GM19395 (cell line): ENCODE data around the gene FLNC.

Experiments used
- ATAC-seq: cut with Tn5 transposase; IDR thresholded peaks from one replicate; pipeline ENCODE4 v1.9.1; 2021; ENCODE audit warnings: mild to moderate bottlenecking, moderate library complexity; ENCODE audit not compliant: unreplicated experiment

Gene FLNC

DNA sequence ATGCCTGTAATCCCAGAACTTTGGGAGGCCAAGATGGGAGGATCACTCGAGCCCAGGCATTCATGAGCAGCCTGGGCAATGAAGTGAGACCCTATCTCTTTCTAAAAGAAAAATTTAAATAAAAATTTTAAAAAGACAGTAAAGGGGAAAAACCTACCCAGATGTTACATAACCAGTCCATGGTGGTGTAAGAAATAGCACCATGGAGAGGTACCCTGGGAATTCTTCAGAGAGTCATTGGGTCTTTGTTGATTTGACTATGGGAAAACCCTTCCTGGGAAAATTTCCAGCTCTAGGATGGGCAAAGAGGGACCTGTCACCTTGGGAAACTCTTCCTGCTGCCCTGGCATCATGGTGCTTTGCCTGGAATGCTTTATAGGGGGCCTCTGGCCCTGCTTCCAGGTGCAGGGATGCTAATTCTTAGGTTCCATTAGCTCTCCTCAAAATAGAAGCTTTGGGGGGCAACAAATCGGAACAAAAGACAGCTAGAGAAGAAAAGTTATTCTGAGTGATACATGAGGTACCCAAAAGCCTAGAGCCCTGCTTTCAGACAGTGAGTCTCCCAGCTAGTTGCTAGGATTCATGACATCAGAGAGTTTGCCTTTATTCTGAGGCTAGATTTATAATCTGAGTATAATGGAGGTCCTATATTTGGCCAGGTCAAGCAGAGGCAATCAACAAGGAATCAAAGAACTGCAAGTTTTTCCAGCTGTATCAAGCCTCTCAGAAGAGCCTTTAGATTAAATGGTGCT is 28.4 kb upstream of the FLNC start:
- no peak for ATAC-seq

DNA sequence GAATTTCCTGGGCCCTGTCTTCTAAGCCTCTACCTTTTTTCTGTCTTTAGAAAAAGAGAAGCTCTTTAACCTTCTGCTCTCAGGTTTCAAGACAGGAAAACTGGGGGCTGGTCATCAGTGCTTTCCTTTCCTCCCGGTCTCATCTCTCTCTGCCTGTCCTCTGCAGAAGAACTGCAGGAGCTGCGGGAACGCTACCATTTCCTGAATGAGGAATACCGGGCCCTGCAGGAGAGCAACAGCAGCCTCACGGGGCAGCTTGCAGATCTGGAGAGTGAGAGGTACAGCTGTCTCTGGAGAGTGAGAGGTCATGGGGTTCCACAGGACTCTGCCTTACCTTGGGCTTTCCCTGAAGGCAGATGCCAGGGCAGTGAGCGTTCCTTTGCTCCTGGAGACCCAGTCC is 25.7 kb upstream of the FLNC start:
- ATAC-seq = no peak

DNA sequence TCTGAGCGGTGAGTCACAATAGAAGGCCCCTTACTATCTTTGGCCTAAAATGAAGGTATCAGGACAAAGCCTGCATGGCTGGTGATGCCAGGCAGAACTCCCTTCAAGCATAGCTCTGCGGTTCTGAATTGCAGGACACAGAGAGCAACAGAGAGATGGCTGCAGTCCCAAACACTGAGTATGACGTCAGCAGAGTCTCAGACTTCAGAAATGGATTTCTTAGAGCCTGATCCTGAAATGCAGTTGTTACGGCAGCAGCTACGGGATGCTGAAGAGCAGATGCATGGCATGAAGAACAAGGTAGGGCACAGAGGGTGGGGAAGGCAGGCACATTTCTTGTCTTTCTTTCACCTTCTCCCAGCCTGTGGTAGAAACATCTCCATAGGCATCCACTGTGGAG is 25.0 kb upstream of the FLNC start:
- ATAC-seq = no peak

DNA sequence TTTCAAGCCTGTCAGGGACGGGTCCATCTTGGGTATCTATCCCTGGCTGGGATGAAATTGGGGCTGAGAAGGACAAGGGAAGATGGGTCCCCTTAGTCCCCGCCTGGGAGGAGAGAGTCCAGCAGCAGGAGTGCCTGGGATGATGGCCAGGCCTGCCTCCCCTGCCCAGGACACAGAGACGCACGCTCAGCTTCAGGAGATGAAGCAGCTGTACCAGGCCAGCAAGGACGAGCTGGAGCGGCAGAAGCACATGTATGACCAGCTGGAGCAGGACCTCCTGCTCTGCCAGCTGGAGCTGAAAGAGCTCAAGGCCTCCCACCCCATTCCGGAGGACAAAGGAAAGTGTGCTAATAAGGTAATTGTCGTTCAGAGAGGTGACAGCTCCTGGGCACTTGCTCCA is 23.0 kb upstream of the FLNC start:
- no peak for ATAC-seq

DNA sequence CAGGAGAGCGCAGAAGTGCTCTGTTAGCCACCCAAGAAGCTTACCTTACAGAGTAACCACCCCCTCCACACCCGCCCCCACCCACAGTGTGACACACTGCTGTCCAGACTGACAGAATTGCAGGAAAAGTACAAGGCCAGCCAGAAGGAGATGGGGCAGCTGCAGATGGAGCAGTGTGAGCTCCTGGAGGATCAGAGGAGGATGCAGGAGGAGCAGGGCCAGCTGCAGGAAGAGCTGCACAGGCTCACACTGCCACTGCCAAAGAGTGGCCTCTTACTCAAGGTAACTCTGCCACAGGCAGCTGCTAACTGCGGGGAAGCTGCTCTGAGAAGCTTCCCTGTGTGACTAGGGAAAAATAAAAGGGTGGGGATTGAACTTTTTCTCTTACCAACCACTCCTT is 20.8 kb upstream of the FLNC start:
- no peak for ATAC-seq

DNA sequence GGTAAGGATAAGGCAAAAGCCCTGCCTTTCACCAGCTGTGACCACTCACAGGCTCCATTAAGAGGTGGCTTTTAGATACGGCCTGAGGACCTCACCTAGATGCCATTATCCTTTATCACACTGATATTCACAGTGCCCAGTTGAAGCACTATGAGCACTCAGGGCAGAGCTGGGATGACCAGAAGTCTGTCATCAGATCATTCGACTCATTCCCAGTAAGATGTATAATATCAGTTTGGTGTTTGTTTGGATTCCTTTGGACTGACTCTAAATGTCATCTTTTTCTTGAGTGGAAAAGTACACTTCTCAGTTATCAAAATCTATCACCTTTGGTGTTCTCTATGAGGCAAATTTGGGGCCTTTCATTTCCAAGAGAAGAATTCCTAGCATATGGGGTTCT is 19.7 kb upstream of the FLNC start:
- ATAC-seq = no peak

DNA sequence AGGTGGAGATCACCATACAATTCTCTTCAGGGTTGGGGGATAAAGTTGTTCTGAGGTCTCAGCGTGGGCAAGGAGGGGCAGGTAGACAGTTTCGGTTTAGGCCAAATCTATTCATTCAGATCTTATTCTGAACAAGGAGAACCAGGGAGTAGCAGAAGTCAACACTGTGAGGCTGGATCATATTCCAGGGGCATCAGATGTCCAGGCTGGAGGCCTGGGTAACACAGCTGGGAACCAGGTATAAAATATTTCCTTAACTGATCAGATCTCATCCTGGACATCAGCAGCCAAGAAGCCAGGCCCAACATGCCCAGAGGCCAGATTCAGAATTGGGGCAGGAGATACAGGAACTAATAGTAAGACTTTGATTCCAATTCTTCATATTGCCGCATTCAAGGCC is 19.2 kb upstream of the FLNC start:
- no peak for ATAC-seq

DNA sequence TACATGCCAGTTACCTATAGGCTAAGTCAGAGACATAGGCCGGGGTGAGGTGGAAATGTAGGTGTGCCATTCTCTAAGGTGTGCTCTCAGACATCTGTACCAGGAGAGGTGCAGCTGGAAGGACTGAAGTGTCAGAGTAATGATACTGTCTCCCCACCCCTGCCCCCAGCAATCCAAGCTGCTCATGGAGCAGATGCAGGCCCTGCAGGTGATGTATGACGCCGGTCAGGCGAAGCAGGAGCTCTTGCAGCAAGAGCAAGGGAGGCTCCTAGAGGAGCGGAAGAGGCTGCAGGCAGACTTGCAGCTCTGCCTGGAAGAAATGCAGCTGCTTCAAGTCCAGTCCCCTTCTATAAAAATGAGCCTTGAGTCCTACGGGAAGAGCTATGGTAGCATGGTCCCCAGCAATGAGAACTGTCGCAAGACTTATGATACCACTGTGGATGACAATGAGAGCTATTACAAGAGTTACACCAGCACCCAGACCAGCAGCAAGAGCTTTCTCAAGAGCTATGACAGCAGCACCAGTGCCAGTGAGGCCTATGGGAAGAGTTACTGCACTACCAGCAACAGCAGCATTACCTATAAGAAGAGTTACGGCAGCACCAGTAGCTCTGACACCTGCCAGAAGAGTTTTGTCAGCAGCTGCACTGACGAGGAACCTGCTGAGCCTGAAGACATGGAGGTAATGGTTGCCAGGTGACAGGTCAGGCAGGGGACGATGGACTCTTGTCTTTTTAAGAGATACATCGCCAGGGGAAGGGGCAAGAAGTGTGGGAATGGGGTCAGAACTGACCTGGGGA is 18.4 kb upstream of the FLNC start:
- no peak for ATAC-seq

DNA sequence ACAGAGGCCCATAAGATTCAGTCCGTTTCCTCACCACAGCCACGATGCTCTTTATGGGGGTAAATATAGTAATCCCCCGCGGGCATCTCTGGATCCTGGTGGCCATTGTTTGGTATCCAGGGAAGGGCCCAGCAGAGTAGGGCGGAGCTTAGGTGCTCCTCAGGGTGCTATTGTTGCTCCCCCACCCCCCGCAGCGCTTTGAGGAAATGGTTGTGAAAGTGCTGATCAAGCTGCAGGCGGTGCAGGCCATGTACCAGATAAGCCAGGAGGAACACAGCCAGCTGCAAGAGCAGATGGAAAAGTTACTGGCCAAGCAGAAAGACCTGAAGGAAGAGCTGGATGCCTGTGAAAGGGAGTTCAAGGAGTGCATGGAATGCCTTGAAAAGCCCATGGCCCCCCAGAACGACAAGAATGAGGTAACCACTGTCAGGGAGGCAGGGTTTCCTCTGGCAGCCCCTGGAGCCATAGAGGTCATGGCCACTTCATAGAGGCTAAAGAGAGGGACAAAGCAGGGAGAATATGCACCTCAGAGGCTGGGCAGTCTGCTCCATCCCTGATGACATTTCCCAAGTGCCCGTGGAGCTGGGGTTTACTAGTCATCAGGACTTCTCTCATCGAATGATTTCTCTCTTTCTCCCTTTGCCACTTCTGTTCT is 17.6 kb upstream of the FLNC start:
- no peak for ATAC-seq

DNA sequence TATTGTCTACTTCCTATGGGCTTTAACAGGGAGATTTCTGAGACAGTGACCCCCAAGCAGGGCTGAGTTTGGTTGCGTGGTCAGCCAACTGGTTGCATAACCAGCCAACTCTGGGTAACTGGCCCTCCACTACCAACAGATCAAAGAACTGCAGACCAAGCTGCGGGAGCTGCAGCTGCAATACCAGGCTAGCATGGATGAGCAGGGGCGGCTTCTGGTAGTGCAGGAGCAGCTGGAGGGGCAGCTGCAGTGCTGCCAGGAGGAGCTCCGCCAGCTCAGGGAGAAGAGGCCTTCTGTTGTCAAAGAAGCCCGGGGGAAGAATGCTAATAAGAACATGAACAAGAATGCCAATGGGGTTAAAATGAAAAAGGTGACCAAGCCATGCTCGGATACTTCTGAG is 15.7 kb upstream of the FLNC start:
- ATAC-seq = no peak

DNA sequence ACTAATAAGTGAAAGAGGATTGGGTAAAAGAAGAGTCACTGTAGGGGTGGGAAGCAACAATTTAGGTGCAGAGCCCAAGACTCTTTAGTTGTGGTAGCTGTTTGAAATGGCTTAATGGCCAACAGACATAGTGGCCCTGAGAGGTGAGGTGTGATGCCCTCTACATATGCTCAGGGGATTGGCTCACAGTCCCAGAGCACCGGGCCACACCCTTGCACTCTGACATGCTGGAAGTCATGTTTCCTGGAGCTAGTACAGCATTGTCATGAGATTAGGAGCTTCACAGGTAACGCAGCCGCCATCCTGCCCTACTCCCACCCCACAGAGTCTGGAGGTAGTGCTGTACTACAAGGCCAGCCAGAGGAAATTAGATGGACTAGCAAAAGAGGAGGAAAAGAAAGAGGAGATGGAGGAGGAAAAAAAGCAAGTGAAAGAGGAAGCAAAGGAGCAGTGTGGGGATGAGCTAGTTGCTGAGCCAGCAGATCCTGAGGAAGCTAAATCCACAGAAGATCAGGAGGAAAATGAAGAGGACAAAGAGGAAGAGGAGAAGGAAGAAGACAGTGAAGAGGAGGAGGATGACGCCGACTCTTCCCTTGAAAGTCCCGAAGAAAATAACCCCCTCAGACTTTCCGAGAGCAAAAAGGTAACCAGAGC is 14.8 kb upstream of the FLNC start:
- no peak for ATAC-seq

DNA sequence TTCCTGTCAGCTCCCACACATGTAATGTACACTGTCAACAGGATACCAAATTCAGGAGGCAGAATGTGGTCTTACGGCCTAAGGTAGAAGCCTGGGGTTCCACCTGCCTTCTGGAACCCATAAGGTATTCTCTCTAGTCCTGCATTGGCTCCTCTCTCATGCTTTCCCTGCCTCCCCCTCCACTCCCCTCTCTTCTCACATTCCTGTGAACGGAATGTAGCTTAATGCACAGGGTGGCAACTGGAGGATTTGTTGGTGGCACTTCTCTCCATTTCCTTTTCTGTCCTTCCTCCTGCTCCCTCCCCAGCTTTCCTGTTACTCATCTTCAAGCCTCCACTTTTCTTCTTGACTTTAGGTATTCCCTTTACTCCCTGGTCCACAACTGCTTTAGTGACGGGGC is 11.5 kb upstream of the FLNC start:
- ATAC-seq = no peak

DNA sequence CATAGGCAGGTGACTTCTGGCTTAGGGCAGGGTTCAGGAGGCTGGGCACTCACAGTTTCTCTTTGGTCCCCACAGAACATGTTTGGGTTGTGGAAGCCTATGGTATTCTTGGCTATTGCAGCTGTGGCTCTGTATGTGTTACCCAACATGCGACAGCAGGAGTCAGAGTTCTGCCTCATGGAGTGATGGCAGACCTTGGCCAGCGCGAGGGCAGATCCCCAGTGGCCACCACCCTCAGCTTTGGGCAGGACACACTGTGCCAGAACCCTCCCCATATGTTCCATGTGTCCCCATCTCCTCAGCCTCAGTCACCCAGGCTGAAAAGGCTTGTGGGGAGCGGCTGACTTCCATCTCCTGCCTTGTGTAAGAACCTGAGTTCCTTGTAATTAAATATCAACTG is 8.5 kb upstream of the FLNC start:
- no peak for ATAC-seq

DNA sequence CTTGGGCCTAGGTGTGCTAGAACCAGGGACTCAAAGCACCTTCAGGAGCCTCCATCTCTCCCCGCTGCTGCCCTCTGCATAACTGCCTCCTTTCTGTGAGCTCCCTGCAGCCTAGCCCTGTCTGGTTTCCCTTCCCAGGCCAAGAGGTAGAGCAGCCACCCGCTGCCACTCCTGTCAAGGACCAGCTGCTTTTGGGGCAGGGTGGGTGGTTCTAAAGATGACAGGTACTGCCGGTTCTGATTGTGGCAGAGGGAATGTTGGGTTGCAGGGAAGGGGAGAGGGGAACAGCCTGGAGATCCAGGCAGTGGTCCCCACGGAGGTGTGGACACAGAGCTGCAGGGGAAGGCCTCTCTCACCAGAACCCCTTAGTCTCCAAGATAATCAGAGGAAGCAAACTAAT is 3.7 kb upstream of the FLNC start:
- no peak for ATAC-seq

DNA sequence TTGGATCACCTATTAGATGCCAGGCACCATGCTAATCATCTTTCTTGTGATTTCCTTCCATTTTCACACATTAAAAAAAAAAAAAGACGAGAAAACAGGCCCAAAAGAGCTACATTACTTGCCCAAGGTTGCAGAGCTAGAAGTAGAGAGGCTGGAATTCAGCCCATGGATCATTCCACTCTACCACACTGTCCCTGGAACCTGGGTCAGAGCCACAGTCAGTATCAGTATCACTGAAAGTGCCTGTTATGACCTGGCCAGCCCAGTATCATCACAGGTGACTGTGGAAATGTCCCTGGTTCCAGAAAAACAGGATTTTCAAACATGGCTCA is 3.3 kb upstream of the FLNC start:
- no peak for ATAC-seq

DNA sequence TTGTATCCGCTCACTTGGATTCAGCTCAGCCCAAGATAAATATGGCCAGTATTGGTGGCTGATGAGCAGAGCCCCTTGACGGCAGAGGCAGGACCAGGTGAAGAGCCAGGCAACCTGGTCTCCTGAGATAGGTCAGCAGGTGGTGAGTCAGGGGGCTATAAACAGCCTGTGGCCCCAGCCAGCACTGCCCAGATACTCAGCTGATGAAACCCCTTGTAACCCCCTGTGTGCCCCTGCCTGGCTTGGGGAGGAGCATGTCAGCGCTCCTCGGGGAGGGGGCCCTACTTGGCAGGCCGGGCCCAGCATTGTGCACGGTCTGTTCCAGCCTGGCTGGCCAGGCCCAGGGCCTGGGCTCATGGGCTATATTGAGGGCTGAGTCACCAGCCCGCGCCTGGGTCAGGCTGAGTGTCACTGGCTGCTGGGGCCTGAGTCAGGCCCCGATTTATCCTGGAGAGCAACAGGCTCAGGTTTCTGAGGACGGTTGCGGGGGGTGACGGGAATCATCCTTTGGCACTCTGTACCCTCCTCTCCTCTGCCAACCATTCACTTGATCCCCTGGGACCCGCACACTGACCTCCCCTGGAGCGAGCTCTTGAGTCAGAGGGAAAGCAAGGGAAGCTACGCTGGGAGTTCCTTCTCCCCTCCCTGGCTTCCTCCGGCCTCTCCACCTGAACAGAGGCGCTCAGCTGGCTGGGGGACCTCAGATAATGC is 2.8 kb upstream of the FLNC start:
- ATAC-seq = no peak

DNA sequence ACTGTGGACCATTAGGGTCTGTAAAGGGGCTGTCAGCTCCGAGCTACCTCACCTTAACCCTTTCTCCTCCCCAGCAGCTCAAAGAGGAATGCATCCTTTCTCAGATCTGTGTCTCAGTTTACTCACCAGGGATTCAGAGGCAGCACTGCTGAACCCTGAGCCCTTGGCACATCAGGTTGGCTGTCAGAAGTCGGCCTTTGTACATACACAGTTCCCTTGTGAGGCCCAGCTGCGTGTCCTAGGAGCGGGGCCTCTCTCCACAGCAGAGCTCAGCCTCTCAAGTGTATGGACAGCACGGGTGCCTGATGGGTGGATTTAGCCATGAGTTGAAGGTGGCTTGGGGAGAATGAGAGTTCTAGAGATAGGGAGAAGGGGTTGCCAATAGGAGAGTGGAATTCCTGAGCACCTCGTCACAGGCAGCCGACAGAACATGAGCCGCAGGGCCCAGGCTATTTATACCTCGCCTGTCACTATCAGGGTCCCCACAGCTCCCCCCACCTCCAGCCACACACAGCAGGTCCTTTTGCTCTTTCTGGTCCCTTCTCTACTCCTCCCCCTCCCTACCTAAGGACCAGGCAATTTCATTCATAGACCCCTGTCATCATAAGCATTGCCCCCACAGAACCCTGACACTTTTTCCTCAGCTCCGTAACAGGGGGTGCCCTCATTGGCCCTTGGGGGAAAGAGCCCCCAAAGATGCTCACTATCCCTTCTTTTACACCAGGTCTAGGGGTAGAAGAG is 2.1 kb upstream of the FLNC start:
- ATAC-seq = no peak

DNA sequence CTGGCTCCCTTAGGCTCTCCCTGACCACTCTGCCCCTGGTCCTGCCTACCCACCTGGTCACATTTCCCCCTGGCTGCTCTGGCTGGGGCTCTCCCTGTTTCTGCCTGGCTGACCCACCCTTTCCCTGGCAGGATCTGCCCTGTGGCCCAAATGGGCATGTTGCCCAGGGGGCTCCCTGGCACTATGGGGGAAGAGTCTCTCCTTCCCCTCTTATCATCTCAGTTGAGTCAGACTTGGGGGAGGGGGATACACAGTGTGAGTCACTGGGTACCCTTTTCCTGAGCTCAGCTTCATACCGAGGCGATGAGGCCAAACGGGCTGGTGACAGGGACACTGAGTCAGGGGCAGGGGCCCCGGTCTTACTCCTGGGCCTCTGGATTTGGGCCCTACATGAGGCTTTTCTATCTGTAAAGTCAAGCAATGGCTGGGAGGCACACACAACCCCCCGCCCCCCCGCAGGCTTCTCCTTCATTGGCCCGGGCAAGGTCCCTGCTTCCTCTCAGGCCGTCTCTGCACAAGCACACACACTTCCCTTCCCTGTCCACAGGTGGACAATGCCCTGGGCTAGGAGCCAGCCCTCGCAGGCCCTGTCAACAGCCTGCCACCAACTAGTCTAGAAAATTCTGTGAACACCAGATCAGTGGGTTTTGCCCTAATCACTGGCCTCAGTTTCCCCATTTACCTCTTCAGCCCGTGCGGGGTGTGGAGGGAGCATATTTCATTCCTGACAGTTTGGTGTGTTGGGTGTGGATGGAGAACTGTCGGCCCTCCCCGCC is 627 bp upstream of the FLNC start:
- no peak for ATAC-seq

DNA sequence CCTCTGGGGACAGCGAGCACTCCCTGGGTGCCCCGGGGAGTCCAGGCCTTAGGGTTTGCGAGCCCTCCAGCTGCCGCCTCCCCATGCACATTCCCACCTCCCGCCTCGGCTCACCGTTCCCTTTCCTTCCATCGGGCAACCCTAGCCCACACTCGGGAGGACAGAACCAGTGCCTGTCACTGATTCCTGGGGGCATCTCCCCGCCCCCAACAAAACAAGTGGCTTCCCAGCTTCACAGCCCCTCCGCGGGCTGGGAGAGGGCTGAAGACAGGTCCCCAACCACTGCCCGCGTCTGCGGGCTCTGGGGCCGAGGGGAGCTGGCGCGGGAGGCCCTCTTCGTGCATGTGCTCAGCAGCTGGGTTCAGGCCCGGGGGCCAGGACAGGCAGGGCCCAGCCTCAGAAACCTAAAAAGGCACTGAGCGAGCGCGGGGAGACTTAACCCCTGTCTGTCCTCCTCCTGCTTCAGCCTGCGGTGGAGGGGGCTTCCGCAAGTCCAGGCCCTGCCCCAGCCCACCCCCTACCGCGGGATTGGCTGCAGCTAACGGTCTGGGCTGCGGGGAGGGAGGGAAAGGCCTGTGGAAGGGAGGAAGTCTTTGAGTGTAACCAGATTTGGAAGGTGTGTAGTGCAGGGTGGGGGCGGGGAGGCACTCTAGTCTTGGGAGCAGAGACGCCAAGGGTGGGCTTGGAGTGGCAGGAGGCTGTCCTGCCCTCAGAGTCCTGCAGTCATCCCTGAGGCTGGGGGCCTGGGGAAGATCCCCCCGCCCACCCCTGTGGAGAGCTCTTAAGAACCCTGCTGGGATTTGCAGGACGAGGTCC is 1.2 kb downstream of the FLNC start:
- ATAC-seq = no peak
